Measurements from ENCODE around the gene CREB3L4.

DNA sequence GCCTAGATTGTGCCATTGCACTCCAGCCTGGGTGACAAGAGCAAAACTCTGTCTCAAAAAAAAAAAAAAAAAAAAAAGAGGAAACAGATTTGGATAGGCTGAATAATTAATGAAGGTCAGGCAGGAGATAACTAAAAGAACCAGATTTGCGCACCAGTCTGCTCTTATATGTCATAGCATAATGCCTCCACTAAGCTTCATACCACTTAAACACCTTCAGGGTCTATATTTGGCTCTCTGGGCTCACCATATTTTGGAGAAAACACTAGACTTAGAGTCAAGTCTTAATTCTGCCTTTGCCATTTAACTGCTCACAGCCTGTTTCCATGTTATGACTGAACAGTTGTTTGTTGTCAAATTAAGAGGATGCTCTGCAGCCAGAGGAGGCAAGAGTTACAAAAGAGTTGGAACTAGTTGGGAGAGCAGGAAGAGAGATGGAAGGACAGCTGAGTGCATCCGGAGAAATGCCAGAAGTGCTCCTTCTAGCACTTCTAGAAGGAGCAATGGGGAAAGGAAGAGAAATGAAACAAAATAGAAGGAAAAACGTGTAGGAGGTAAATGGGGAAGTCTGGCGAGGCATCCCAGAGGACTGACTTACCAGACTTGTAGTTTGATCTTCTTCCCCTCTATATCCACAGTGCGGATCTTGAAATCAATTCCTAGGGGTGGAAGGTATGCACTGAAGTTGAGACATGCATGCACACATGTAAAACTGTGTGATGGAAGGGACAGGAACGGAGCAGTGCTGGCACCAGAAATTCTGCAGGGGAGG, 16.6 kb downstream of the CREB3L4 start:
- TF ChIP-seq, protein P1, sequence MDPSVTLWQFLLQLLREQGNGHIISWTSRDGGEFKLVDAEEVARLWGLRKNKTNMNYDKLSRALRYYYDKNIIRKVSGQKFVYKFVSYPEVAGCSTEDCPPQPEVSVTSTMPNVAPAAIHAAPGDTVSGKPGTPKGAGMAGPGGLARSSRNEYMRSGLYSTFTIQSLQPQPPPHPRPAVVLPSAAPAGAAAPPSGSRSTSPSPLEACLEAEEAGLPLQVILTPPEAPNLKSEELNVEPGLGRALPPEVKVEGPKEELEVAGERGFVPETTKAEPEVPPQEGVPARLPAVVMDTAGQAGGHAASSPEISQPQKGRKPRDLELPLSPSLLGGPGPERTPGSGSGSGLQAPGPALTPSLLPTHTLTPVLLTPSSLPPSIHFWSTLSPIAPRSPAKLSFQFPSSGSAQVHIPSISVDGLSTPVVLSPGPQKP (IDR thresholded peaks at IDR 0.05; ENCODE audit: borderline replicate concordance, low read depth, low read length): no peak
- TF ChIP-seq, protein P2, sequence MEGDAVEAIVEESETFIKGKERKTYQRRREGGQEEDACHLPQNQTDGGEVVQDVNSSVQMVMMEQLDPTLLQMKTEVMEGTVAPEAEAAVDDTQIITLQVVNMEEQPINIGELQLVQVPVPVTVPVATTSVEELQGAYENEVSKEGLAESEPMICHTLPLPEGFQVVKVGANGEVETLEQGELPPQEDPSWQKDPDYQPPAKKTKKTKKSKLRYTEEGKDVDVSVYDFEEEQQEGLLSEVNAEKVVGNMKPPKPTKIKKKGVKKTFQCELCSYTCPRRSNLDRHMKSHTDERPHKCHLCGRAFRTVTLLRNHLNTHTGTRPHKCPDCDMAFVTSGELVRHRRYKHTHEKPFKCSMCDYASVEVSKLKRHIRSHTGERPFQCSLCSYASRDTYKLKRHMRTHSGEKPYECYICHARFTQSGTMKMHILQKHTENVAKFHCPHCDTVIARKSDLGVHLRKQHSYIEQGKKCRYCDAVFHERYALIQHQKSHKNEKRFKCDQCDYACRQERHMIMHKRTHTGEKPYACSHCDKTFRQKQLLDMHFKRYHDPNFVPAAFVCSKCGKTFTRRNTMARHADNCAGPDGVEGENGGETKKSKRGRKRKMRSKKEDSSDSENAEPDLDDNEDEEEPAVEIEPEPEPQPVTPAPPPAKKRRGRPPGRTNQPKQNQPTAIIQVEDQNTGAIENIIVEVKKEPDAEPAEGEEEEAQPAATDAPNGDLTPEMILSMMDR (conservative IDR thresholded peaks at IDR 0.05; ENCODE audit: low read depth, low read length): no peak
- no peak for TF ChIP-seq SMC3 (IDR thresholded peaks at IDR 0.05; ENCODE audit: low read depth, low read length)
- no peak for TF ChIP-seq RFX5 (IDR thresholded peaks at IDR 0.05; ENCODE audit: low read depth, low read length)
- TF ChIP-seq POLR2A (IDR thresholded peaks at IDR 0.05; ENCODE audit: low read depth, low read length): no peak
- TF ChIP-seq CHD1 (IDR thresholded peaks at IDR 0.05; ENCODE audit: low read depth, low read length): no peak
- no peak for TF ChIP-seq MXI1 (IDR thresholded peaks at IDR 0.05; ENCODE audit: borderline replicate concordance, low read depth, low read length)
- TF ChIP-seq RCOR1 (IDR thresholded peaks at IDR 0.05; ENCODE audit: insufficient replicate concordance, low read length): no peak
- TF ChIP-seq MAZ (IDR thresholded peaks at IDR 0.05; ENCODE audit: borderline replicate concordance, low read depth, low read length): no peak
- no peak for TF ChIP-seq BHLHE40 (IDR thresholded peaks at IDR 0.05; ENCODE audit: low read depth, low read length)
- no peak for TF ChIP-seq FOS (IDR thresholded peaks at IDR 0.05; ENCODE audit: low read depth, low read length)
- TF ChIP-seq, protein P3, sequence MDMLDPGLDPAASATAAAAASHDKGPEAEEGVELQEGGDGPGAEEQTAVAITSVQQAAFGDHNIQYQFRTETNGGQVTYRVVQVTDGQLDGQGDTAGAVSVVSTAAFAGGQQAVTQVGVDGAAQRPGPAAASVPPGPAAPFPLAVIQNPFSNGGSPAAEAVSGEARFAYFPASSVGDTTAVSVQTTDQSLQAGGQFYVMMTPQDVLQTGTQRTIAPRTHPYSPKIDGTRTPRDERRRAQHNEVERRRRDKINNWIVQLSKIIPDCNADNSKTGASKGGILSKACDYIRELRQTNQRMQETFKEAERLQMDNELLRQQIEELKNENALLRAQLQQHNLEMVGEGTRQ (IDR thresholded peaks at IDR 0.05; ENCODE audit: low read depth, low read length): no peak
- TF ChIP-seq MAFK (IDR thresholded peaks at IDR 0.05; ENCODE audit: low read depth, low read length): no peak
- TF ChIP-seq CEBPB (IDR thresholded peaks at IDR 0.05; ENCODE audit: low read depth, low read length): no peak
